OCI-LY1 (cell line): ENCODE results near the gene GLIS1.

ENCODE experiments used
- CTCF ChIP-seq: fragments of 200-600 bp; sonication (generic), shearing (Covaris generic); IDR thresholded peaks from 2 replicates; pipeline ENCODE4 v1.5.1; 2017; ENCODE audit warnings: mild to moderate bottlenecking, antibody characterized with exemption, low read length, moderate library complexity, mixed read lengths
- EZH2 ChIP-seq: fragments of 200-600 bp; sonication (generic), shearing (Covaris generic); IDR thresholded peaks from 2 replicates; pipeline ENCODE4 v1.8.0; 2017; ENCODE audit warnings: borderline replicate concordance, mixed run types, mild to moderate bottlenecking, antibody characterized with exemption, low read length, moderate library complexity, mixed read lengths

- TF ChIP-seq CTCF, result no peak
- TF ChIP-seq EZH2, result no peak
Measured at GRCh38 chr1:53656747-53657530, 82.0 kb downstream of the GLIS1 start.
